ENCODE data around the gene ZNF697.

The ZNF697 gene

GRCh38 chr1:119673171-119673940 is 25.3 kb upstream of the ZNF697 start:
- Histone ChIP-seq H3K9me3 (no peaks in the 10 kb centered on the region), H3K4me1 (ENCODE audit: control insufficient read depth in 1 of 2, insufficient read depth in 1 of 2, low read depth in 1 of 2, low read length in 1 of 2) (peaks cover 0 to 5% of the 10 kb centered on the region in 2 experiments), H3K4me3 (ENCODE audit: low read depth in 1 of 2, low read length in 1 of 2) (no peak overlapping the region), H3K27ac (no peak overlapping the region), H3K27me3 (no peaks in the 10 kb centered on the region), H3K36me3 (no peaks in the 10 kb centered on the region)
- TF ChIP-seq, protein P1, sequence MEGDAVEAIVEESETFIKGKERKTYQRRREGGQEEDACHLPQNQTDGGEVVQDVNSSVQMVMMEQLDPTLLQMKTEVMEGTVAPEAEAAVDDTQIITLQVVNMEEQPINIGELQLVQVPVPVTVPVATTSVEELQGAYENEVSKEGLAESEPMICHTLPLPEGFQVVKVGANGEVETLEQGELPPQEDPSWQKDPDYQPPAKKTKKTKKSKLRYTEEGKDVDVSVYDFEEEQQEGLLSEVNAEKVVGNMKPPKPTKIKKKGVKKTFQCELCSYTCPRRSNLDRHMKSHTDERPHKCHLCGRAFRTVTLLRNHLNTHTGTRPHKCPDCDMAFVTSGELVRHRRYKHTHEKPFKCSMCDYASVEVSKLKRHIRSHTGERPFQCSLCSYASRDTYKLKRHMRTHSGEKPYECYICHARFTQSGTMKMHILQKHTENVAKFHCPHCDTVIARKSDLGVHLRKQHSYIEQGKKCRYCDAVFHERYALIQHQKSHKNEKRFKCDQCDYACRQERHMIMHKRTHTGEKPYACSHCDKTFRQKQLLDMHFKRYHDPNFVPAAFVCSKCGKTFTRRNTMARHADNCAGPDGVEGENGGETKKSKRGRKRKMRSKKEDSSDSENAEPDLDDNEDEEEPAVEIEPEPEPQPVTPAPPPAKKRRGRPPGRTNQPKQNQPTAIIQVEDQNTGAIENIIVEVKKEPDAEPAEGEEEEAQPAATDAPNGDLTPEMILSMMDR (IDR thresholded peaks at IDR 0.05): no peak

DNA sequence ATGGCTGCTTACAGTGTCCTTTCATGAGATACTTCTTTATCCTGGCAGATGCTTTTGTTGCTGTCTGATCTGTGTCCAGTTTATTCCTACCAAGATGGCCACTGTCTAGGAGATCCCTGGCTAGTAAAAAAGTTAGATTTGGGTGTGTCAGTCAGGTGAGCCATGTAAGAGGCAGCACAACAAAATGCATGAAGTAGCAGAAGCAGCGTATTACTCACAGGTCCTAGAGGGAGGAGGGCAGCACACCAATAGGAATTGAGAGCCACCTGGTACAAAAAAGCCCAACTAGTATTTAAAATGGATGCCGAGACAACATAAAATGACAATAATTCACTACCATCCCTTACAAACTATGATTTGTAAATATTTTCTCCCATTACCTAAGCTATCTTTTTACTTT is 22.8 kb upstream of the ZNF697 start:
- no peaks in the 10 kb centered on the region for H3K36me3 ChIP-seq
- H3K9me3 ChIP-seq: no peaks in the 10 kb centered on the region
- H3K27ac ChIP-seq: no peak overlapping the region
- H3K27me3 ChIP-seq: no peaks in the 10 kb centered on the region
- H3K4me1 ChIP-seq (ENCODE audit: control insufficient read depth in 1 of 2, insufficient read depth in 1 of 2, low read depth in 1 of 2, low read length in 1 of 2): peaks cover 0 to 5% of the 10 kb centered on the region in 2 experiments
- H3K4me3 ChIP-seq (ENCODE audit: low read depth in 1 of 2, low read length in 1 of 2): no peak overlapping the region
- TF ChIP-seq, protein P1 (IDR thresholded peaks at IDR 0.05): no peak

GRCh38 chr1:119667173-119667572 is 19.1 kb upstream of the ZNF697 start:
- H3K4me1 ChIP-seq (ENCODE audit: control insufficient read depth in 1 of 2, insufficient read depth in 1 of 2, low read depth in 1 of 2, low read length in 1 of 2): no peaks in the 10 kb centered on the region
- no peaks in the 10 kb centered on the region for H3K9me3 ChIP-seq
- TF ChIP-seq, protein P1 (IDR thresholded peaks at IDR 0.05): no peak
- H3K4me3 ChIP-seq (ENCODE audit: low read depth in 1 of 2, low read length in 1 of 2): no peak overlapping the region
- H3K36me3 ChIP-seq: no peaks in the 10 kb centered on the region
- H3K27me3 ChIP-seq: no peaks in the 10 kb centered on the region
- no peak overlapping the region for H3K27ac ChIP-seq

DNA sequence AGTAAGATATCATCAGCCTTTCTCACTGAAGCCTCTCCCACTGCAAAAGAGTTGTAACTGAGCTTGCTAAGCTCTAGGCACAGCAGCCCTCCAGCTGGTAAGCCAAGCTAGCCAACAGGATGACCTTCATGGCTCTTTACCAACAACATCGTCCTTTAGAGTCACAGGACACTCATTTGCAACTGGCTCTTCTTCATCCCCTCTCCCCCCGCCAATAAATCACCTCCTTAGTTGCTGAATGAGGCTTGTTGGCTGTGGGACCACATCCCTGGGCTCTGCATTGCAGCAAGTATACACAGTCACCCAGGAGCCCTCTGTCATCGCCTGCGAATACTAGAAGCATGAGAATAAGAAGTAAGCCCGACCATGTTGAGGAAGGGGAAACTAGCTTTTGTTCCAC is 16.0 kb upstream of the ZNF697 start:
- Histone ChIP-seq H3K4me1 (ENCODE audit: control insufficient read depth in 1 of 2, insufficient read depth in 1 of 2, low read depth in 1 of 2, low read length in 1 of 2) (no peaks in the 10 kb centered on the region), H3K27ac (no peak overlapping the region), H3K9me3 (no peaks in the 10 kb centered on the region), H3K27me3 (peaks cover 10% of the 10 kb centered on the region), H3K4me3 (ENCODE audit: low read depth in 1 of 2, low read length in 1 of 2) (no peak overlapping the region), H3K36me3 (no peaks in the 10 kb centered on the region)
- TF ChIP-seq, protein P1 (IDR thresholded peaks at IDR 0.05): no peak

GRCh38 chr1:119662034-119662437 is 14.0 kb upstream of the ZNF697 start:
- no peak overlapping the region for H3K27ac ChIP-seq
- TF ChIP-seq, protein P1 (IDR thresholded peaks at IDR 0.05): no peak
- H3K4me3 ChIP-seq (ENCODE audit: low read depth in 1 of 2, low read length in 1 of 2): no peak overlapping the region
- peaks cover 12% of the 10 kb centered on the region for H3K27me3 ChIP-seq
- no peaks in the 10 kb centered on the region for H3K9me3 ChIP-seq
- H3K4me1 ChIP-seq (ENCODE audit: control insufficient read depth in 1 of 2, insufficient read depth in 1 of 2, low read depth in 1 of 2, low read length in 1 of 2): no peaks in the 10 kb centered on the region
- H3K36me3 ChIP-seq: no peaks in the 10 kb centered on the region

All from neutrophil (primary cell).